GM20000 (cell line): ENCODE measurements around the gene ZBTB12.

ENCODE experiments used
- DNase-seq: peaks from one replicate; pipeline ENCODE4 v3.0.0; 2012; ENCODE audit warnings: low spot score
- CTCF ChIP-seq: IDR thresholded peaks from 2 replicates; pipeline ENCODE4 v1.5.1; 2012; ENCODE audit warnings: mild to moderate bottlenecking, control low read depth; ENCODE audit errors: extremely low read depth, missing control alignments

ZBTB12 gene

DNA sequence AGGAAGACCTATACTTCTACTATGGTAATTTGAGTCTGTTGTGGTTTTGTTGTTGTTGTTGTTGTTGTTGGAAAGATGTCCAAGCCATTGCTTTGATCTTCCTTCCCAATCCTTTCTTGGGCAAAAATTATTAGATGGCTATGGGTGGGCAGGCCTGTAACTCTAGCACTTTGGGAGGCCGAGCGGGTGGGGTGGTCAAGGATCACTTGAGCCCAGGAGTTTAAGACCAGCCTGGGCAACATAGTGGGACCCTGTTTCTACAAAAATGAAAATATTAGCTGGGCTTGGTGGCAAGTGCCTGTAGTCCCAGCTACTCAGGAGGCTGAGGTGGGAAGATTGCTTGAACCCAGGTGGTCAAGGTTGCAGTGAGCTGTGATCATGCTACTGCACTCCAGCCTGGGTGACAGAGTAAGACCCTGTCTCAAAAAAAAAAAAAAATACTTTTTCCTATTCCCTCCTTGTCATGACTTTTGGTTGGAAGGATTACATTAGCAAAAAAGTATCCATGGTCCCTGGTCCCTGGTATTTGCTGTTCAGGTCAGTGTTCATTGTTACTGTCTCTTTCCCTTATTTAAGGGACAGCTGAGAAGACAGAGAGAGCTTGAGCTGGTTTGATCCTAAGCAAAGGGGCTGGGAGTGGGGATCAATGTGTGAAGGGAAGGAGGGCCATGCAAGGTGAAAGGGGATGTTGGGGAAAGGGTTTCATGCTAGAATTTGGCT is 51.0 kb downstream of the ZBTB12 start:
- no peak for DNase-seq

More for the DNA sequence above, 51.0 kb downstream of the ZBTB12 start:
- TF ChIP-seq CTCF, result no peak
